Fibroblast of skin of right quadriceps (primary cell): ENCODE data around the gene RPL11.
"Not testable (repeated sequence)": the region's sequence is repeated elsewhere in the genome, so short reads cannot be mapped to it uniquely, and the experiment has no call there.

Source experiments
- DNase-seq: peaks from one replicate; pipeline ENCODE4 v3.0.0-alpha.2; 2013

The RPL11 gene

GRCh38 chr1:23687680-23688079 lies 3.9 kb upstream of the RPL11 start:
- not testable (repeated sequence) for DNase-seq

GRCh38 chr1:23688281-23688680 lies 3.3 kb upstream of the RPL11 start:
- not testable (repeated sequence) for DNase-seq

GRCh38 chr1:23692308-23692871 lies 784 bp downstream of the RPL11 start:
- no peak for DNase-seq

GRCh38 chr1:23693599-23693998 lies 2.0 kb downstream of the RPL11 start:
- no peak for DNase-seq

- DNase-seq = no peak
Observed at GRCh38 chr1:23694371-23694770, 2.8 kb downstream of the RPL11 start.

- DNase-seq = no peak
Observed at GRCh38 chr1:23695667-23696066, 4.1 kb downstream of the RPL11 start.

GRCh38 chr1:23696335-23696989 lies 4.9 kb downstream of the RPL11 start:
- DNase-seq = no peak

GRCh38 chr1:23698466-23698865 lies 6.9 kb downstream of the RPL11 start:
- DNase-seq = no peak

GRCh38 chr1:23699280-23700179 lies 7.9 kb downstream of the RPL11 start:
- DNase-seq = no peak

- DNase-seq = no peak
Observed at GRCh38 chr1:23701310-23701709, 9.7 kb downstream of the RPL11 start.

- DNase-seq = no peak
Observed at GRCh38 chr1:23701996-23702395, 10.4 kb downstream of the RPL11 start.

GRCh38 chr1:23704834-23705495 lies 13.4 kb downstream of the RPL11 start:
- no peak for DNase-seq

GRCh38 chr1:23709229-23709628 lies 17.6 kb downstream of the RPL11 start:
- no peak for DNase-seq

GRCh38 chr1:23718482-23718881 lies 26.9 kb downstream of the RPL11 start:
- DNase-seq = peak; percentile 45

GRCh38 chr1:23719162-23719820 lies 27.7 kb downstream of the RPL11 start:
- DNase-seq = no peak

GRCh38 chr1:23720256-23720995 lies 28.8 kb downstream of the RPL11 start:
- DNase-seq = no peak

GRCh38 chr1:23722652-23723051 lies 31.0 kb downstream of the RPL11 start:
- DNase-seq = no peak

- DNase-seq = no peak
Observed at GRCh38 chr1:23726686-23727085, 35.1 kb downstream of the RPL11 start.

GRCh38 chr1:23727362-23727811 lies 35.8 kb downstream of the RPL11 start:
- DNase-seq = no peak

- DNase-seq = peak; percentile 31
Observed at GRCh38 chr1:23732363-23733224, 41.0 kb downstream of the RPL11 start.

- not testable (repeated sequence) for DNase-seq
Observed at GRCh38 chr1:23733281-23733680, 41.7 kb downstream of the RPL11 start.
